Ramos (cell line): ENCODE measurements around the gene OTUD7B.

Source experiments
- in situ Hi-C: fragments of 300-500 bp; cut with MboI; formaldehyde crosslinking; loops from one replicate; pipeline ENCODE4 v1.14.3; 2022; ENCODE audit warnings: low sequenced_read_pairs; ENCODE audit not compliant: unreplicated experiment

The OTUD7B gene

DNA sequence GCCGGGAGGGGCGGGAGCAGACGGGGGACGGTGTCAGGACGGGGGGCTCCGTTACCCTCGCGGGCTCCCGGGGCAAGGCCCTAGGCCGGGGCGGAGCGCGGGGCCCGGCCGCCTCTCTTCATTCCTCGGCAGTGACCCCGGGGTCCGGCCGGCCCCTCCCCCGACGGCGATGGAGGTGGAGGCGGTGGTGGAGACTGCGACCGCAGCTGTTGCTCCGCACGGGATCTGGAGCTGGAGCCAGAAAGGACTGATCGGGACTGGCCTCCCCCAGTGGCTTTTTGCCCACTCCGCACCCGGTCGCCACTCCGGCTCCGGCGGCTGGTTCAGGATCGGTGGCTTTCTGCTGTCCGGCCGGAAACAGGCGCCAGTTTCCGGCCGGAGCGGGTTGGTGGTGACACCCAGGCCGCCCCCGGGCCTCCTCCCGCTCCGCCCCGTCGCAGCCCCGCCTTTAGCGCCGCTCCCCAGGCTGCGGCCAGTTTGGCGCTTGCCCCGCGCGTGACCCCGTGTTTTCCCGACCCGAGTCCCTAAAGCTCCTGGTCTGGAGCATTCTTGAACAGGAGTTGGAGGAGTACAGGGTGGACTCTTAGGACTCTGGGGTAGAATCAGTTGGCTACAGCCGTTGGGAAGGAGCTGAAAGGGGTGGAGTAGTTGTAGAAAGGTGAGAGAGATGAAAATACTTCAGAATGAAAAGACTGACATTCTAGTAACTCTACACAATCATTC, at the start of gene OTUD7B:
TSS of gene OTUD7B (minus strand) at position 334 of the 723 bp plus-strand sequence. CDS start 33,216 bp downstream, outside the sequence.
- in situ Hi-C loops = no loop called here

DNA sequence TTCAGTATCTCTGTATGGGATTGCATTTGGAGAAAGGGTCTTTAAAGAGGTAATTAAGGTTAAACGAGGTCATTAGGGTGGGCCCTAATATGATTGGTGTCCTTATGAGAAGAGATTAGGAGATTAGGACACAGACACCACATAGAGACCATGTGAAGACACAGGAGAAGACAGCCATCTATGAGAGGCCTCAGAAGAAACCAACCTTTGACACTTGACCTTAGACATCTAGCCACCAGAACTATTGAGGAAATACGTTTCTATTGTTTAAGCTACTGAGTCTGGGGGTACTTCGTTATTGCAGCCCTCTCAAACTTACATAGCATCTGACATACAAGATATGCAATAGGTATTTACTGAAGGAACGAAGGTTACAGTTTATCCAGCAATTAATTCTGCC, 49.7 kb upstream of the OTUD7B start:
- in situ Hi-C loops = no loop called here

DNA sequence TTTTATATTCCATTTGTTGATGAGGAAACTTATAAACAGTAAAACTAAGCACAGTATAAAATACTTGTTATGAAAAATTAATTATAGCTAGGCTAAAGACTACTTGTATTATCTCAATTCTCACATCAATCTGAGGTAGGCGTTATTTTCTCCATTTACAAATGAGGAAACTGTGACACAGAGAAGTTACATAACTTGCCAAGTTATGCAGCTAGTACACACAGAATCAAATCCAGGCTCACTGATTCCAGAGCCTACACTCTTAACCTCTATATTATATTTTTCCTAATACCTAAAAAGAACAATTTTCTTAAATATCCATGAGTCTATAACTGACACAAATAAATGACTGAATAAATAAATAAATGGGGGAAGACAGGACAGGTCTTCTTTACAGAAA, 45.9 kb upstream of the OTUD7B start:
- in situ Hi-C loops = loop anchor here (10.0 kb wide), 1 partner anchor 92 kb away; no protein-coding TSS in a partner anchor

DNA sequence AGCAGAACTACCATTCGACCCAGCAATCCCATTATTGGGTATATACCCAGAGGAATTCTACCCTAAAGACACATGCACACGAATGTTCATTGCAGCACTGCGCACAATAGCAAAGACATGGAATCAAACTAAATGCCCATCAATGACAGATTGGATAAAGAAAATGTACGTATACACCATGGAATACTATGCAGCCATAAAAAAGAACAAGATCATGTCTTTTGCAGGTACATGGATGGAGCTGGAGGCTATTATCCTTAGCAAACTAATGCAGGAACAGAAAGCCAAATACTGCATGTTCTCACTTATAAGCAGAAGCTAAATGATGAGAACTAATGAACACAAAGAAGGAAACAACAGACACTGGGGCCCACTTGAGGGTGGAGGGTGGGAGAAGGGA, 45.0 kb upstream of the OTUD7B start:
- in situ Hi-C loops = loop anchor here (10.0 kb wide), 1 partner anchor 91 kb away; no protein-coding TSS in a partner anchor

DNA sequence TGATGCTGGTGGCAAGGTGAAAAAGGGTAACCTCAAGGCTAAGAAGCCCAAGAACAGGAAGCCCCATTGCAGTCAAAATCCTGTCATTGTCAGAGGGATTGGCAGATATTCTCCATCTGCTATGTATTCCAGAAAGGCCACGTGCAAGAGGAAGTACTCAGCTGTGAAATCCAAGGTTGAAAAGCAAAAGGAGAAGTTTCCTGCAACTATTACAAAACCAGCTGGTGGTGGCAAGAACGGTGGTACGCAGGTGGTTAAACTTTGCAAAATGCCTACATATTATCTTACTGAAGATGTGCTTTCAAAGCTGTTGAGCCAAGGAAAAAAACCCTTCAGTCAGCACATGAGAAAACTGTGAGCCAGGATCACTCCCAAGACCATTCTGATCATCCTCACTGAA, 43.4 kb upstream of the OTUD7B start:
- in situ Hi-C loops = loop anchor here (10.0 kb wide), 1 partner anchor 89 kb away; no protein-coding TSS in a partner anchor

DNA sequence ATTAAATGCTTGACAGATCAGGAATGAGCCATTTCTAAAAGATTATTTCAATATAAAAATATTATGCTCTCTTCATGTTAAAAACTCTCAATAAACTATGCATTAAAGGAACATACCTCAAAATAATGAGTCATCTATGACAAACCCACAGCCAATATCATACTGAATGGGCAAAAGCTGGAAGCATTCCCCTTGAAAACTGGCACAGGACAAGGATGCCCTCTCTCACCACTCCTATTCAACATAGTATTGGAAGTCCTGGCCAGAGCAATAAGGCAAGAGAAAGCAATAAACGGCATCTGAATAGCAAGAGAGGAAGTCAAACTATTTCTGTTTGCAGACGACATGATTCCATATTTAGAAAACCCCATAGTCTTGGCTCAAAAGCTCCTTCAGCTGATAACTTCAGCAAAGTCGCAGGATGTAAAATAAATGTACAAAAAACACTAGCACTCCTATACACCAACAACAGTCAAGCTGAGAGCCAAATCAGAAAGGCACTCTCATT, 41.4 kb upstream of the OTUD7B start:
- in situ Hi-C loops = loop anchor here (10.0 kb wide), 1 partner anchor 87 kb away; no protein-coding TSS in a partner anchor

DNA sequence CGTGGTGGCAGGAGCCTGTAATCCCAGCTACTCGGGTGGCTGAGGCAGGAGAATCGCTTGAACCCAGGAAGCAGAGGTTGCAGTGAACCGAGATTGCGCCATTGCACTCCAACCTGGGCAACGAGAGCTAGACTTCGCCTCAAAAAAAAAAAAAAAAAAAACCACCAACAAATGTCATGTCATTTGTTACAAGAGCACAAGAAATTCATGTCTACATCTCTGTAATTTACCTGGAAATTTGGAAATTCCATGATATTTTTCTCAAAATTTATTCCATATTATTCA, 40.5 kb upstream of the OTUD7B start:
- in situ Hi-C loops = loop anchor here (10.0 kb wide), 1 partner anchor 86 kb away; no protein-coding TSS in a partner anchor

DNA sequence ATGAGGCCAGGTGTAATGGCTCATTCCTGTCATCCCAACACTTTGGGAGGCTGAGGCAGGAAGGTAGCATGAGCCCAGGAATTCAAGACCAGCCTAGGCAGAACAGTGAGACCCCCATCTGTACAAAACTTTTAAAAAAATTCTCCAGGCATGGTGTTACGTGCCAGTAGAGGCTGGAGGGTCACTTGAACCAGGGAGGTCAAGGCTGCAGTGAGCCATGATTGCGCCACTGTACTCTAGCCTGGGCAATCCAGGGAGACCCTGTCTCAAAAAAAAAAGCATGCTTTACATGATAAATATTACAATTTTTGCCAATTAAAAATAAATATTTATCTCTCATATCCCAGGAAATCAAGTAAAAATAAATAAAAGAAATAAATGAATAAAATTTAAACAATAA, 39.4 kb upstream of the OTUD7B start:
- in situ Hi-C loops = loop anchor here (10.0 kb wide), 1 partner anchor 85 kb away; no protein-coding TSS in a partner anchor

DNA sequence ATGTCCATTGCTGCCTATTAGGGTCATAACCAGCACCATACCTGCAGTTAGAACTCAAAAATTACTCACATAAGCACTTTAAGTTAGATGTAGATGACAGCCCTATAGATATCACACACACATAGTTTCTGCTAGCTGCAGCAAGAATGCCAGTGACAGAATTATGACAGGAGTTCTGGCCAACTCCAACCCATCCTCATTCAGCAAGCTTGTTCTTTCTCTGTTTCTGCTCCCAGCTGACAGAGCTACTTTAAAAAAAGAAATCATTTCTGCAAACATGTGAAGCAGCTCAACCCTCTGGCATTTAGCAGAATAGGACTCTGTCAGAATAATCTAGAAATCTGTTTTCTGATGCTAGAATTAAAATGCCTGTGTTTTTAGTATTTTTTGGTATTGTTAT, 23.8 kb upstream of the OTUD7B start:
- in situ Hi-C loops = no loop called here

DNA sequence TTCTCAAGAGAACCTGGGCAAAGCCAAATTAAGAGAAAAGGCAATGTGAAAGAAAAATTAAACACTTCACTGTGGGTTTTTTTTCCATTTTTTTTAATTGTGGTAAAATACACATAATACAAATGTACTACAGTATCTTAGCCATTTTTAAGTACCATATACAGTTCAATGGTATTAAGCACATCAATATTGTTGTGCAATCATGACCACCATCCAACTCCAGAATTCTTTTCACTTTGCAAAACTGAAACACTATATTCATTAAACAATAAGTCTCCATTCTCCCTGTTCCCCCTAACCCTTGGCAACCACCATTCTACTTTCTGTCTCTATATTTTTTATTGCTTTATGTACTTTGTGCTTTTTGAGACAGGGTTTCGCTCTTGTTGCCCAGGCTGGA, 17.8 kb upstream of the OTUD7B start:
- in situ Hi-C loops = no loop called here

DNA sequence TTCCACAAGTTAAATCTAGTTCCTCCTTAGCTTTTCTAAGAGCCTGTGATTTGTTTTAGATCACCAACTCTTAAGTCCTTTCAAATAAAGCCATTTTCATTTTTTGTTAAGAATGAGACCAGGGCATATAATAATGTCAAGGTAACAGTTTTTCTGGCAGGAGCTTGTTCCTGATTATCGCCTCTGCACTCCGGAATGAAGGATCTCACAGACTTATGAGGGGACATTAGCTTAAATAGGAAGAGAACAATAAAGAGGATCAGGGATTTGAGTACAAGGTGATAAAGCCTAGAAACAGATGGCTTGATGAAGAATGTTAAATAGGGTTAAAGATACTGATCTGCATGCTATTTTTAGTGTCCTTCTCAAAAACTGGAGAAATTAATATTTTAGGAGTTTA, 13.6 kb upstream of the OTUD7B start:
- in situ Hi-C loops = no loop called here

DNA sequence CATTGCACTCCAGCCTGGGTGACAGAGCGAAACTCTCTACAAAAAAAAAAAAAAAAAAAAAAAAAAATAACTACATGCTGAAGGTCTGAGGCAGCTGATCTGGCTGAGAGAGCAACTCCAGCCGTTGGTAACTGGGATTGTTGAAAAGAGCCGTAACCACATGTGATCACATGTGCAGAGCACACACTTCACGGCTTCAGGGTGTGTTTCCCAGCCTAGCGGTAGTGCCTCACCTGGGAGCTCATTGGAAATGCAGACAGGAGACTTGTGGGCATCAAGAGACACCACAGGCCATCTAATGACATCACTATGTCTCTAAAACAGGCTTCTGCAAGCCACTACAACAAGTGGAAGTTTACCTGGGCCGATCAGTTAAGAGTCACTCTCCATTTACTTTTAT, 11.8 kb upstream of the OTUD7B start:
- in situ Hi-C loops = no loop called here

DNA sequence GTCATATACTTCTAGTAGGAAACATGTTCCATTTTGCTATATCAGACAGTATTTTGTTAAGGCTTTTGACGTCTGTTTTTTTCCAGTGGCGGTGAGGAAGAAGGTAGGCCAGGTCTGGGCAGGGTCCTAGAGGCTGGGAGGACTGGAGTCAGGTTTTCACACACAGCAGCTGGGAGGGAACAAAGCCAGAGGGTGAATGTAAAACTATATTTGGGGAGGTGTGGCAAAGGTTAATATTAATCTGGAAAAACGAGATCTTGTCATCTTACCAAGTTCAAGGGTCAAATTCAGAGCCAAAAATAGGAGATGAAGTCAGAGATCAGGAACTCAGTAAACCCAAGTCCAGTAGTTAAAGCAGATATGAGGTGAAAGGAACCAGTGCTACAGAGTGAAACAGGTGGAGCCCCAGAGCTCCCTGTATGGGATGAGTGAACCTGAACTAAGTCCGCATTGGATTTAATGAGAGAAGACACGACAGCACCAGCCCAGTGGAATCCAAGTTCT, 10.7 kb upstream of the OTUD7B start:
- in situ Hi-C loops = no loop called here

DNA sequence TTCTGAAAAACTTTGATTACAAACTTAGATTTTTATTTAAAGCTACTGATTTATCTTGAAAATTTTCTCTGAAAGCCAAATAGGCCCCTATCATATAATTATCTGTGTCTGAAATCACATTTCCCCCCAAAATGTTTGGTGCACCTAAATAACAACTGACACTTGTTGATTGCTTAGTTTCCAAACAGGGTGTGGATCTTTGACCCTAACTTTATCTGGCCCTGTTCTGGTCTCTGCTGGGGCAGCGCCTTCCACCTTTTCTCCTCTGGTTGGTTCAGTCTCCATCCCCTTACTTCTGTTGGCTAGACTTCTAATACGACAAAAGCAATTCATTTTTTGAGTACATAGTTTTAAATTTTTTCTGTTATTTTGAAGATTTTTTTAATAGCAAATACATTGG, 10.2 kb upstream of the OTUD7B start:
- in situ Hi-C loops = no loop called here

DNA sequence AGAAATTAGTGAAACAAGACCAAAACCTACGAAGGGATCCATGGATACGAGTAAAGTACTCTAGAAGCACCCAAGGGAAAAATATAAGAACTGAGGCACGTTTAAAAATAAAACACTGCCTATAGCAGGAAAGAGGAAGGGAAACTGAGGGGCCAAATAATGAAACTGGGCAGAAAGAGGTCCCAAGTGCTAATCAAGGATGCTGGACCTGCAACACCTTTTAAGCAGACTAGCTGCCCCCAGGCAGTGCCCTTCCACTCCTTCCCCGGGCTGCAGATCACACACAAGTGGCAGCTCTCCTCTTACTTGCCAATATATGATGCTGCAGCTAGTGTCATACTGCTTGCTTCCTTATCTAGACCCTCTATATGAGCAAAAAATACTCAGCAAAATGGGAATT, 7.6 kb upstream of the OTUD7B start:
- in situ Hi-C loops = no loop called here

DNA sequence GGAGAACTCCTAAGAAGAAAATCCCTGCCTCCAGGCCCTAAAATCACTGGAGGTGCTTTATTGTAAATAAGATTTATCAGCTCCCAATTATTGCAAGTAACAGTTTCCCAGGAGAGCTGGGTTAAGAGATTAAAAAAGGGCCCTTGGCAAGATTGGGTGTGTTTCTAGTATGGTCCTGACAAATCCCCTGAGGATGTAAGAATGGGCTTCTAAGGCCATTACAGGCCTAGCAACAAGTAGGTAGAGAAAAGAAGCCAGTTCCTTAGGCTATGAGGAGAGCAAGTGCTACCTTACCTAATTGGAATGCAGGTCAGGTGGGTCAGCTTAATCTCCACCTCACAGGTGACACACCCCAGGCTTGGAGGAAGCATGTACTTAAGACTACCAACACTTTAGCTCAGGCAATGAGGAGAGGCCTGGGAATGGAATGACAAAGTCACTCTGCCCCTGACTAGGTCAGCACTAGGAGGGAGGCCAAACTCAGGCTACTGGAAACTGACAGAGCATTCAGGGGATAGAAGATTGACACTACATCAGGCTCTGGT, 6.8 kb upstream of the OTUD7B start:
- in situ Hi-C loops = no loop called here

DNA sequence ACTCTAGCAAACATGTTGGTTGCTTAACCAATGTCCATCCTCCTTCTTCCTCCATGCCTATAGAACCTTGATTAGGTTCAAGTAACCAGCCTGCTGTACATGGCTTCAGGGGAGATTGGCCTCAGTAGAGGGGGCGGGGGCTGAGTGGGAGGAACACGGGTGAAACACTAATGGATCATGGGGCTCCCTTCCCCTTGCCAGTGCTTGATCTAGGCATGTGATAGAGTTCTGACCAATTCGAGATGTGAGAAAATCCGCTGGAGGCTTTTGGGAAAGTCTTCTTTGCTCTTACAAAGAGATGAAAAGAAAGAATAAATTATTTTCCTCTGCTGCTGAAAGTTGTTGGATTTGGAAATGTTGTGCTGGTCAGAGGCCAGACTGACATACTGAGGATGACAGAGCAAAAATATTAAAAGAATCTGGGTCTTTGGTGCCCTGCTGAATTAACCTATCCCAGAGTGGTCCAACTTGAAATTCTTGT, 5.2 kb upstream of the OTUD7B start:
- in situ Hi-C loops = no loop called here

DNA sequence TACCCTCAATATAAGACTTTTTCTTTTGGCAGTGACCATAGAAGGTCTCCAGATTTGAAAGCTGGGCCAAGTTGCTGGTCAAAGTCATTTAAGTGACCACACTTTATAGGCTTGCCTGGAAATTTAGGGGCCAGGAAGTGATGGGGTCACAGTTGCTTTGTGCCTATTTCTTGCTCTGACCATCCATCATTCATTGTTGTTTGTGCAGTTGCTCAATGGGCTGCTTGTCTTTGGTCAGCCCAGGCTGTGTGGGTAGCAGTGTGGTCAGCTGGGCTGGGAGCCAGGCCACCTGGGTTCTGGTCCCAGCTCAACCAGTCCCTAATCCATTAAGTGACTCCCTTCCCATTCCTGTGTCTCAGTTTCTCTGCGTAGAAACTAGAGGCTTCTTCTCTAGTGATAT, 2.1 kb upstream of the OTUD7B start:
- in situ Hi-C loops = no loop called here

DNA sequence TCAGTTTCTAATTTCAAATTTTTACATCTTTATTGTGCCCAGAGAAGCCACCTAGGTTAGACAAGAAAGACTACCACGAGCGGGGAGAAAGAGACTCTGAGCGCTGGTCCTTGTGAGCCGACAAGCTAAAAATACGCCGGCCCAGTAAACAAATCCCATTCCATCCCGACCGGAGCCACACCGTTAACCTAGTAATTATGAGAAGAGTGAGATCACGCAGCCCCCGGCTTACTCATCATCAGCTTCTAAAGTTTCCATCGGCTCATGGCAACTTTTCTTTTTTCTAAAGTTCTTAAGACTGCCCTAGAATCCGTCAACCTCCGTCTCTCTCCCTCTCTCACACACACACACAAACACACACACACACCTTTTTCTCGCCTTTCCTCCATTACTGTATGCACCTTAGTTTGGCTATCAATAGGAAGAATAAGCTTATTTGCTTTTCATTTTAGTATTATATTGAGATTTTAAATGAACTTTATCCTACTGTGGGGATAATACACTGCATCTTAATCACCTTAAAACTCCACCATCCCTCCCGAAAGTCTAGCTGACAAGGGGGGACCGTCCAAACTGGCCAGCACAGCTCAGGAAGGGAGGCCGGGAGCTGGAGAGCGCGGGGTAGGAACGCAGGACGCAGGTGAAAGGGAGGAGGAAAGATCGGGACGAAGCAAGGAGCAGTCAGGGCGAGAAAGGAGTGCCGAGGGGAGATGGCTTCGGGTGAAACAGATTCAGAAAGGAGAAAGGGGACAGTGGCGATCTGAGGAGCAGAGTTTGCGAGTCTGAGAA, 728 bp downstream of the OTUD7B start:
- in situ Hi-C loops = no loop called here

DNA sequence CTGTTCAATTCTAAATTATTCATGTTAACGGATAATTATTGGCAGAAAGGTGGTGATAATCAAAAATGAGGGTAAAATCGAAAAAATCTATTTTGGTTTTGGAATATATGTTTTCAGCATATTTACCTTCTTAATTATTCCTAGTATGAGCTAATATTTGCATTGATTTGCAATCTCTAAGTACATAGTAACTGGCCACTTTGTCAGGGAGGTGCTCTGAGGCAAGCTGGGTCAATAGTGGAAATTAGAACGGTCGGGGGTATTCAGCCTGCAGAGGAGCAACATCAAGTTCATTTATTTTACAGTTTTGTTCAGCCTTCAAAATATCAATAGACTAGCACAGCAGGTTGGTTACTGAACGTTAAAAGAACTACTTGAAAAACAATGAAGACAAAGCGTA, 1.8 kb downstream of the OTUD7B start:
- in situ Hi-C loops = no loop called here
